Chondrocyte (in vitro differentiated cells): ENCODE measurements around the gene ACTA2. TPM values are rescaled to one million over a fixed set of nuclear protein-coding genes. Genes with fewer than 3 reads are reported as not detected.

ENCODE experiments used
- DNase-seq: peaks from one replicate; pipeline ENCODE4 v3.0.0; 2021; ENCODE audit warnings: mixed read lengths, low spot score
- H3K27ac Mint-ChIP-seq: one replicate; pipeline ENCODE4 v1.8.0; 2021; ENCODE audit warnings: mild to moderate bottlenecking, moderate library complexity, mixed read lengths; ENCODE audit not compliant: unreplicated experiment
- H3K27me3 Mint-ChIP-seq: 2 replicates; pipeline ENCODE4 v1.8.0; 2021; ENCODE audit warnings: low read depth, mixed read lengths
- H3K36me3 Mint-ChIP-seq: 2 replicates; pipeline ENCODE4 v1.8.0; 2021; ENCODE audit warnings: low read depth, mixed read lengths
- H3K4me1 Mint-ChIP-seq: 2 replicates; pipeline ENCODE4 v1.8.0; 2021; ENCODE audit warnings: low read depth, mild to moderate bottlenecking, mixed read lengths
- H3K4me3 Mint-ChIP-seq: one replicate; pipeline ENCODE4 v1.8.0; 2021; ENCODE audit warnings: mild to moderate bottlenecking, moderate library complexity, mixed read lengths; ENCODE audit not compliant: unreplicated experiment
- H3K9me3 Mint-ChIP-seq: 2 replicates; pipeline ENCODE4 v1.8.0; 2021; ENCODE audit warnings: low read depth, mixed read lengths
- CTCF ChIP-seq: fragments of 200-600 bp; sonication (generic); IDR thresholded peaks from 2 replicates; pipeline ENCODE4 v1.5.0; 2021; ENCODE audit warnings: antibody characterized with exemption, mild to moderate bottlenecking, moderate library complexity
- total RNA-seq: library from RNA; stranded (reverse); gene quantifications from 3 replicates; pipeline ENCODE4 v1.2.1, GENCODE V29; 2021

The ACTA2 gene
- total RNA-seq, 1 donor from 2014 or later: 4,145 TPM

- Mint-ChIP-seq H3K4me3 (no peak overlapping the region), H3K27me3 (no peaks in the 10 kb centered on the region), H3K27ac (peak overlapping the region; percentile 2), H3K4me1 (peaks cover 10% of the 10 kb centered on the region), H3K36me3 (no peaks in the 10 kb centered on the region), H3K9me3 (no peaks in the 10 kb centered on the region)
- TF ChIP-seq CTCF: no peak
- no peak for DNase-seq
These were observed 50.4 kb downstream of the ACTA2 start for GRCh38 chr10:88901984-88902789.

GRCh38 chr10:88901206-88901983, 51.2 kb downstream of the ACTA2 start:
- H3K9me3 Mint-ChIP-seq: no peaks in the 10 kb centered on the region
- H3K4me3 Mint-ChIP-seq: no peak overlapping the region
- no peak for DNase-seq
- no peaks in the 10 kb centered on the region for H3K36me3 Mint-ChIP-seq
- H3K27ac Mint-ChIP-seq: peak overlapping the region; percentile 2
- no peak for TF ChIP-seq CTCF
- peaks cover 10% of the 10 kb centered on the region for H3K4me1 Mint-ChIP-seq
- H3K27me3 Mint-ChIP-seq: no peaks in the 10 kb centered on the region

- no peak for TF ChIP-seq CTCF
- no peaks in the 10 kb centered on the region for H3K9me3 Mint-ChIP-seq
- no peak for DNase-seq
- H3K27ac Mint-ChIP-seq: no peak overlapping the region
- H3K27me3 Mint-ChIP-seq: no peaks in the 10 kb centered on the region
- no peak overlapping the region for H3K4me3 Mint-ChIP-seq
- H3K36me3 Mint-ChIP-seq: no peaks in the 10 kb centered on the region
- H3K4me1 Mint-ChIP-seq: peaks cover 10% of the 10 kb centered on the region
These were observed 52.7 kb downstream of the ACTA2 start for GRCh38 chr10:88899886-88900285.

- Mint-ChIP-seq H3K36me3 (no peaks in the 10 kb centered on the region), H3K4me3 (no peak overlapping the region), H3K4me1 (peaks cover 10% of the 10 kb centered on the region), H3K27ac (no peak overlapping the region), H3K9me3 (no peaks in the 10 kb centered on the region), H3K27me3 (no peaks in the 10 kb centered on the region)
- no peak for DNase-seq
- no peak for TF ChIP-seq CTCF
These were observed 53.8 kb downstream of the ACTA2 start for GRCh38 chr10:88898727-88899126.

GRCh38 chr10:88896994-88897853, 55.3 kb downstream of the ACTA2 start:
- no peak overlapping the region for H3K27ac Mint-ChIP-seq
- no peak overlapping the region for H3K4me3 Mint-ChIP-seq
- peaks cover 16% of the 10 kb centered on the region for H3K4me1 Mint-ChIP-seq
- H3K36me3 Mint-ChIP-seq: no peaks in the 10 kb centered on the region
- no peaks in the 10 kb centered on the region for H3K9me3 Mint-ChIP-seq
- no peak for DNase-seq
- TF ChIP-seq CTCF: no peak
- H3K27me3 Mint-ChIP-seq: no peaks in the 10 kb centered on the region
